Measurements from ENCODE around the gene SIGLEC1.

SIGLEC1 gene

DNA sequence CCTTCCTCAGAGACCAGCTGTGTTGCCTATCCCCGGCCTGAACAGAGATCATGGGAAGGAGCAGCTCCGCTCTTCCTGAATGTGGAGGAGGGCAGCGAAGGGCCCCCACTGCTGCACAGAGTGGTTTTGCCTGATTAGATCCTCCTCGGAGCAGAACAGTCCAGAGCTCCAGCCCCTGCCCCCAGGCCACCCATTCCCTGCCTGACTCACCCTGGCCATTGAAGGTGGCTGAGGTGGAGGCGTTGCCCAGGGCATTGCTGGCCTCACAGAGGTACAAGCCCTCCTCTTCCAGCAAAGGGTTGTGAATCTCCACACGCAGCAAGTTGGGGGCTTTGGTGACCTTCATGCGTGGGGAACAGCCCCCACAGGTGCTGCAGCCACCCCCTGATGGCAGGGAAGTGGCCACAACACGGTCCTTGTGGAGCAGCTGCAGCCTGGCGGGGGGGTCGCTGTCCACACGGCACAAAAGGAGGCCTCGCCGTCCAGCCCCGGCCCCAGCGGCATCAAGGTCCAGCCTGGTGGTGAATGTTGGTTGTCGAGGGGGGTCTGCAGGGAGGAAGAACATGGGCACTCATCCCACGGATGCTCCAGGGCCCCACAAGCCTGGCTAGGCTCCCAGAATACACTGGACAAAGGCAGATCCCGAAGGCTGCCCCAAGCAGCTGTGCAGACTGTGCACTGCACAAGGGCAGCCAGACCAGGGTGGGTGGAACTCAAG lies 14.7 kb downstream of the SIGLEC1 start:
- no peak for DNase-seq

DNA sequence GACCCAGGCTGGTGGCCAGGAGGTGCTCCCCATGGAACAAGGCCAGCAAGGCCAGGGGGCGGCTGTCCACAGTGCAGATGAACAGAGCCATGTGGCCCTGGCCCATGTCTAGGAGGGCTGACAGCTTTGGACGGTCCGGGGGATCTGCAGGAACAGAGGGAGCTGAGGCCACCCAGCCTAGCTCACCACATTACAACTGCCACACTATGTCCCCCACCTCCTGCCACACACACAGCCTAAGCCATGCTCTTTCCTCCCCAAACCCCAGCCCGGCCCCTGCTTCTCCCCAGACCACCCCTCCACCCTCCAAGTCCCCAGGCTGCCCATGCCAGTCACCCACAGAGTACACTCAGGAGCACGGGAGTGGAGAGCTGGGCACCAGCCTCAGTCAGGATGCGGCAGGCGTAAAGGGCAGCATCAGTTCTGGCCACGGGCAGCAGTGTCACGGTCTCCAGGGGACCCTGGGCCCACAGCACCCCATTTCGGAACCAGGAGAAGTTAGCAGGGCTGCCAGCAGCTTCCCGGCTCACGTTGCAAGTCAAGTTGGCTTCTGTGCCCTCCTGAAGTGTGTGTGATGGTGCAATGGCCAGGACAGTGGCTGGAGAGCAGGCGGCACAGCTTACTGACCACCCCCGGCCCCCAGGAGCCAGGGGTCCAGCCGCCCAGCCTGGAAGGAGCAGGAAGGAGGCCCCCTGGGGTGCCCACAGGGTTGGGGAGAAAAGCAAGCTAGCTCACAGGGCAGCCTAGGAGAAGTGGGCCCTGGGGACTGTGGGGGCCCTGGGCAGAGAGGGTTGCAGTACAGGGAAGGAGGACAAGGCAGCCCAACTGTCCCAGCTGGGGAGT lies 15.4 kb downstream of the SIGLEC1 start:
- no peak for DNase-seq

DNA sequence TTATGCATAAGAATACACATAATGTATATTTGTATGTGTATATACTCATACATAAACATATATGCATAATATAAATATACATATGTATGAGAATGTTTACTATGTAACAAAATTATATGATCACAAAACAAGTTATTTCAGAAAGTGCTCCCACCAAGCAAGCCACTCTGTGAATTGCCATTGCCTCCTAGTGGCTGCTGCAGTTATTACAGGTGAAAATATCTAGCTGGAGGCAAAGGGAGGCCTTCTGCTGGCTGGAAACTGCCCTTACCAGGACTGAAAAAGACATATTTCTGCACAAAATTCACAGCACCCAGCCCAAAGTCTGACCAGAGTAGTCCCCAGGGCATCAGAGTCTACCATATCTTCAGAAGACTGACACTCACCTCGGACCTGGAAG lies 16.2 kb downstream of the SIGLEC1 start:
- DNase-seq, result no peak

DNA sequence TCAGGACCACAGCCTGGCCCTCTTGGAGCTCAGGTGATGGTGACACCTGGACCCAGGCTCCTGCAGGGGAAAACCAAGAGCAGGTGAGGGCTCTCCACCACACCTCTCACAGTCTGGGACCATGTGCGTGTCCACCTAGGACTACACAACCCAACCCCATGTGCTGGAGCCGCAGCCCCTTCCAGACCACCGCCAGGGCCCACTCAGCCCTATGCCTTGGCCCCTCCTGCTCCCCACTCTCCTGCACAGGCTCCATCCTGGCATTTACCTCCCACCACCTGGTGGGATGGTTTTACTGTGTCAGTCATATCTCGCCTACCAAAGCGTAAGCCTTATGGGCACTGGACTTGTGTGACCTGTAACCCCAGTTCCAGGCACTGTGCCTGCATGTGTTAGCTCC lies 17.5 kb downstream of the SIGLEC1 start:
- DNase-seq, result no peak

DNA sequence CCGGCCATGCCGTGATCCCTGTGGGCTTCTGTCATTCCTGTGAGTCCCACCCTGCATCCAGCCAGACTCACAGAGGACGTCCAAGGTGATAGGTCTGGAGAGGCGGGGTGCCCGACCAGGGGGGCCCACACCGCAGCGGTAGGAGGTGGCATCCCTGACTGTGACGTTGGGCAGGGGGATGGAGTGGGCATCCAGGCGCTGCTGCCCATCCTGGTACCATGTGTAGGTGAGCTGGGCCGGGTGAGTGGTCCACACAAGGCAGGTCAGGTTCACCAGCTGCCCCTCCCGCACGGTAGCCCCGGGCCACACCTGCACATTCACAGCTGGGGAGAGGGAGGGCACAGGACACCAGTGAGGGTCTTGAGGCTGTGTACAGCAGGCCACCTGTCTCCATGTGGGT lies 19.0 kb downstream of the SIGLEC1 start:
- no peak for DNase-seq

DNA sequence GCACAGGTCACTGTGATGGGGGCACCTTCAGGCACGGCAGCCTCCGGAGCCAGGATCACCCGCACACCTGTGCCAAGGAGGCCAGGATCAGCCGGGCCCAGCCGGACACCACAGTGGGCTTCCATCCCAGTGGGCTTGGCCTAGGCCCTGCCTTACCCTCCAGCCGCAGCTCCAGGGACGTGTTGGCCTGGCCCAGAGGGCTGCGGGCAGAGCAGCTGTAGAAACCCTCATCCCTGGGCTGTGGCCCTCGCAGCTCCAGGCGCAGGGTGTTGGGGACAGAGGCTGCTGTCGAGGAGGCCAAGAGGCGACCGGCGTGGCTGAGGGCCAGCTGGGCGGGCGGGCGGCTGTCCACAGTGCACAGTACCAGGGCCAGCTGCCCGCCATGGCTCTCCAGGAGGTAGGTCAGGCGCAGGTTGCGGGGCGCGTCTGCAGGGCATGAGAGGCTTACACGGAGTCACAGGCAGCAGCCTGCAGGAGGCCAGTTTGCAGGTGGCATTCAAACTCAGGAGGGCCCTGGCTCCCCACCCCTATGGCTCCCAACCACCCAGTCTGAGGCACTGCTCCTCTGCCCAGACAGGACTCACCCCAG lies 19.6 kb downstream of the SIGLEC1 start:
- no peak for DNase-seq

DNA sequence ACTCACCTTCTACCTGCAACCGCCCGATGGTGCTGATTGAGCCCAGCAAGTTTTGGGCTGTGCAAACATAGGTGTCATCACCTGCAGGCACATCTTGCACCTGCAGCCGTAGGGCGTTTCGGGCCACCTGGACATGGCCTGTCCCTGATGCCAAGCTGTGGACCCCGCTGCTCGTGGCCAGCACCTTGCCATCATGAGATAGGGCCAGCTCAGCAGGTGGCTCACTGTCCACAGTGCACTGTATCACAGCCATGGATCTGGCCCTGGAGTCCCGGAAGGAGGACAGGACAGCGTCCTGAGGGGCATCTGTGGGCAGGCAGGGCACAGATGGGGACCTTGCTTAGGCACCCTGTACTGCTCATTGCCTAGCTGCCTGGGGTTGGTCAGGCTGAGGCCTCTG lies 20.5 kb downstream of the SIGLEC1 start:
- no peak for DNase-seq

DNA sequence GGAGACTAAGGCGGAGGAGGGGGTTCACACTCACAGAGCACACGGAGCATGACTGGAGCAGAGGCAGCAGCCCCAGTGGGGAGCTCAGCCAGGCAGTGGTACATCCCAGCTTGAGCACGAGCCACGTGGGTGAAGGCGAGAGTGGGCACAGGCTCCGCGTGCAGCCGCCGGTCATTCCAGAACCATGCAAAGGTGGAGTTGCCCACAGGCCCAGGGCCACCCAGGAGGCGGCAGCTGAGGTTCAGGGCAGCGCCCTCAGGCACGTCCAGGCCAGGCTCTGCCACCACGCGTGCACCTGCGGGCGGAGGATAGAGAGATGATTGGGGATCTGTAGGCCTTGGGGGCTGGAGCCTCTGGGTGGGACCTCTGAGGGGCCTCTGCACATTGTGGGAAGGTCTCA lies 21.1 kb downstream of the SIGLEC1 start:
- DNase-seq, result no peak

DNA sequence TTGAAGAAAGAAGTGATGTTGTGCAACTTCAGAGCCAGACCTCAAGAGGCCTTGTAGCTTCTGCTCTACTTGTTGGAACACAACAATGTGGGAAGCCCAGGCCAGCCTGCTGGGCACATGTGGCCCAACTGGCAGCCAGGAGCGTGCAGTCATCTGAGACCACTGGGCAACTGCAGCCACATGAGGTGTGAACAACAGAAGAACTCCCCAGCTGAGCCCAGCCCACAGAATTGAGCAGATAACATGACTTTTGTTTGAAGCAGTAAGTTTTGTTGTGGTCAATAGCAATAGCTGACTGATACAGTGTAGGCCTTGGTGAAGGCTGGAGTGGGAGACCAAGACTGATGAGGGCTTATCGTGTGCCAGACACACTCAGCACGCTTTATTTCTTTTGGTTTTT lies 22.0 kb downstream of the SIGLEC1 start:
- DNase-seq, result no peak

DNA sequence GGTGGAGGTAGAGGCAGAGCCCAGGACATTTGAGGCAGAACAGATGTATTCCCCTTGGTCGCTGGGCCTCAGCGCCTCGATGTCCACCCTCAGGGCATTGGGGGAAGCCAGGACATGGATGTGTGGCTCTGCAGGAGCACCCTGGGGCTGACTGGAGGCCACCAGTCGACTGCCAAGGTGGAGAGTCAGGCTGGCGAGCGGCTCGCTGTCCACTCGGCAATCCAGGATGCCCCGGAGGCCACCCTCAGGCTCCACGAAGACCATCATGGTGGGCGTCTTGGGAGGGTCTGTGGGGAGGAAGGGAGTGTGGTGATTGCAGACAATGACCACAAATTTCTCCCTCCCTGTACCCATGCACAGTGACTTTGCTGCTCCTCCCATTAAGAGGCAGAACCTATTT lies 22.4 kb downstream of the SIGLEC1 start:
- DNase-seq, result no peak

DNA sequence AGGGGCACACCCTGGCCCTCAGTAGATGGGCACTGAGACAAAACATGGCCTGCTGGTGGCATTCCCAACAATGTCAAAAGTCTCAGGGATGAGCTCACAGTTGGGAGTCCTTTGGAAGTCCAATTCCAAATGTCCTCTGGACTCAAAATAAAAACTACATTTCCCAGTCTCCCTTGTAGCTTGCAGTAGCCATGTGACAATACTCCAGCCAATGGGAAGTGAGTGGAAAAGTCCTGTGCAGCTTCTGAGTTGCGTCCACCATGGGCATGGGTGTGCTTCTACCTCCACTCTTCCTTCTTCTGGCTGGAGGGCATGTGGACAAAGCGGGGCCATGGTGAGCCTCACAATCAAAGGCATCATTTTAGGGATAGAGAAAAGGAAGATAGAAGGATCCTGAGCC lies 24.7 kb downstream of the SIGLEC1 start:
- no peak for DNase-seq

DNA sequence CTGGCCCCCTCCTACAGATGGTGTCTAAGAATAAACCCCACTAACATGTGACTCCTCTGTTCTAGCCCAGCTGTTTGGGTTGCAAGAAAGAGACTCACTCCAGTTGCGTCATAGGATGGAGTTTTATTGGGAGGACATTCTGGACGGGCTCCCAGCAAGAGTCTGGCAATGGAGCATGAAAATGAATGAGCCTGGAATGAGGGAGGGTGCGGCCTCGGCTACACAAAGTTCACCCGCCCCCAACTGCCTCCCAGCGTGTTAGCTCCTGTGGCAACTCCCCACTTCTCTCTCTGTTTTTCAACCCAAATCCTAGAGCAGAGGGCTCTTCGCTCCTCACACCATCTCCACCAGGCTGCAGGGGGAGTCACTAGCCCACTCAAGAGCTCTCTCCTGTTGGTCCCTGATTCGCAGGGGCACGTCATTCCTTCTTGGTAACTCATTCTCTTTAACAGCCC lies 25.5 kb downstream of the SIGLEC1 start:
- DNase-seq, result no peak

DNA sequence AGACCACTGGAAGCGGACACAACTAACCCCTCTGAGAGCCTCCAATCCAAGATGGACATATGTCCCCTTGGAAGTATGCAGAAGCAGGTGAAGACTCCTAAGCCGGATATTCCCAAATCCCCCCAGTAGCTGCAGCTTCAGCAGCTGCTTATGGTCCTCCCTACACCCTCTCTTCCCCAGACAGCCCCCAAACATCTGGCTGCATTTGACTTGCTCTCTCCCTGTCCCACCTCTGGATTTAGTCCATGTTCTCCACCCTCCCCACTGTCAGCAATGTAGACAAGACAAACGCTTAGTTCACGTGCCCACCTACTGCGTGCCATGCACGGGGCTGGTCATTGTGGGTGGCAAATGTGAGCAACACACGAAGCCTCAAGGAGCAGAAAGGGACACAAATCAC lies 26.0 kb downstream of the SIGLEC1 start:
- DNase-seq, result no peak

DNA sequence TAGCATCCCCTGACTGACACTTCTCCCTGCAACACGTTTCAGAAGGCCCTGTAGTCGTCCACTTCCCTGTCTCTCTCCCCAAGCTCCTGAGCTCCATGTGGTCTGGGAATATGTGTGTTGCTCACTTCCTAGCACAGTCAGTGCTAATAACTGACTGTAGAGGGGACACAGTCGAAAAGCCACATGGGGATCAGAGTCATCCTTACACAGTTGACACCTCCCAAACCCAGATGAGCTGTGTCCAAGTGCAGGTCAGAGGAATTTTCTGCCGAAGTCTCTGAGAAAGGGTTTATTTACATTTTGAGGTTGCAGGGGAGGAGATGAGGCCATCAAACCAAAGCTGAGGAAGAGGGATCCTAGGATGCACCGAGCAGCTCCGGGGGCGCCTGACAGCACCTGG lies 27.1 kb downstream of the SIGLEC1 start:
- no peak for DNase-seq

DNA sequence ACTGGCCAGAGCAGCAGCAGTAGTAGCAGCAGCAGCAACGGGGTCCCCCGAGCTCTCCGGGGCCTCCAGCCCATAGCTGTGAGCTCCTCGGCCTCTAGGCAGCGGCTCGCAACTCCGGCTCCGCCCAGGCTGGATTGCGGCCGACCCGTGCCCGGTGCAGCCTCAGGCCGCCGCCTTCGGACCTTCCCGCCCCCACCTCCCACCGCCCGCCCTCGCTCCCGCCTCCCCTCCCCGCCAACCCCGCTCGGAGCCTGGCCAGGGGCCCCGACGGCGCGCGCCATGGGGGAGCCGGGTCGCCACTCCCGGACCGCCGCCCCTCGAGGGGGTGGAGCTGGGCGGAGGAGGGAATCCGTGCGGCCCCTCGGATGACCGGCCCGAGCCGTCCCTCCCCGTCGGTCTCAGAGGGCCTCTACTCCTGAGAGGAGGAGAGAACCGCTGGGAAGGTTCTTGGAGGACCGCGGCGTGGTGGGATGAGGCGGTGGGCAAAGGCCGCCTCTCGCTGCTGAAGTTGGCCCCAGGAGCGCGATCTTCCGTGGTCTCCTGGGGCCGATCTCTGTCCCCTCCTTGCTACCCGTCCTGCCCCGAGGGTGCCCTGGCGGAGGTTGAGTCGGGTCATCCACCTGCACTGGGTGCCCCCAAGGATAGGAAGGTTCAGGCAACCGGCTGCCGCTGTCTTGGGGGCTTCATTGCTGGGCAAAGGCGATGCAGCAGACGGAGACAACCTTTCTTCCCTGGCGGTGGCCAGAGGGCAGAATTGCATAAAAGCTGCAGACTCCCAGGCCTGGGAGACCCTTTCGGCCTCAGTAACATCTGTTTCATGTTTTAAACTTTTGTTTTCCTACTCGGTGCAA lies 30.2 kb downstream of the SIGLEC1 start, which contains the start of gene ADAM33:
ADAM33 (minus strand) TSS at position 80 of the 851 bp plus-strand sequence; CDS start at position 74, 6 bp downstream.
- no peak for DNase-seq

DNA sequence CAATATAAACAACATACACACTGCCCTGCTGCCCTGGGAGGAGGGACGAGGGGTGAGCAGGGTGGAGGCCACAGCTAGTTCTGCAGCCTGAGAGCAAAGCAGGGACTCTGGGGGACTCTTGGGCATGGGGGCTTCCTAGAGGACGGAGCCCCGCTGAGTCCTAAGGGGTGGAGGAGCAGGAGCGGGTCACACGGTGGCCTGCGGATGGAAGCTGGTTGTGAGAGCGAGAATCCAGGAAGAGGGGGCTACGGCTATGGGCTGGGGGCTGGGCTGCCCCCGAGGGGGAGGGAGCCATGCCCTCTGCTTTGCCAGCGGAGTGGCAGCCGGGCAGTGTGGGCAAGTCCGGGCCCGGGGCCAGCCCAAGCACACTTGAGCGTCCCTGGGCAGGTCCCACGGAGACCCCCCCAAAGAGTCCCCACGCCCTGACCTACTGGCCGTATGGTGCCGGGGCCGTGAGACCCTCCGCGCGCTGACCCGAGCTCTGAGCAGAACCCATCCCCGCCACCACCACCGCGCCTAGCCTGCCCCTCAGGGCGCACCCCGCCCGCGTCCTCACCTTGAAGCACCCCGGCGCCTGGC lies 31.0 kb downstream of the SIGLEC1 start:
- no peak for DNase-seq

DNA sequence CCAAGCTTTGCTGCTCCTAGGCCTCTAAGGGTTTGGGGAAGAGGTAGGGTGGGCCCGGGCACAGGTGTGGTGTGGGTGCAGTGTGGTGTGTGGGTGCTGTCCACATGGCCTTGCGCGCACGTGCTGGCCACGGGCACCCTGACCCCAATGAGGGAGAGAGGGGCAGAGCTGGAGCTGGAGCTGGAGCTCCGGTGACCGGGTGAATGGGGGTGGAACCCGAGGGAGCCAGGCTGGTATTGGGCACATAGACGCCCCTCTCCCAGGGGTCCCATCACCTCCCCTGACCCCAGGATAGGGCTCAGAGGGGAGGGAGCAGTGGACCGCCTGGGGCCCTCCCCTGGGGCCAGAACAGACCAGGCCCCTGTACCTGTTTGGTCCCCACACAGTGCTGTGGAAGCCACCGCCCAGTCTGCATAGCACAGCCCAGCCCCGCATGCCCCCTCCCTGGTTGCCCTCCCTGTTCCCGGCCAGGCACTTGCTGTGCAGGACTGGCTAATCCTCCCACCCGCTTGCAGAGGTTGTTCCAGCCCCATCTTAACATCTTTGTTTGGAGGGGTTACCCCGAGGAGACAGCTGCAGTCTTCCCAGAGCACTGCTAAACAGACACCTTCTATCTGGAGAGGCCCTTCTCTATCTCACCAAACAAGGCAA lies 31.6 kb downstream of the SIGLEC1 start:
- DNase-seq, result no peak

DNA sequence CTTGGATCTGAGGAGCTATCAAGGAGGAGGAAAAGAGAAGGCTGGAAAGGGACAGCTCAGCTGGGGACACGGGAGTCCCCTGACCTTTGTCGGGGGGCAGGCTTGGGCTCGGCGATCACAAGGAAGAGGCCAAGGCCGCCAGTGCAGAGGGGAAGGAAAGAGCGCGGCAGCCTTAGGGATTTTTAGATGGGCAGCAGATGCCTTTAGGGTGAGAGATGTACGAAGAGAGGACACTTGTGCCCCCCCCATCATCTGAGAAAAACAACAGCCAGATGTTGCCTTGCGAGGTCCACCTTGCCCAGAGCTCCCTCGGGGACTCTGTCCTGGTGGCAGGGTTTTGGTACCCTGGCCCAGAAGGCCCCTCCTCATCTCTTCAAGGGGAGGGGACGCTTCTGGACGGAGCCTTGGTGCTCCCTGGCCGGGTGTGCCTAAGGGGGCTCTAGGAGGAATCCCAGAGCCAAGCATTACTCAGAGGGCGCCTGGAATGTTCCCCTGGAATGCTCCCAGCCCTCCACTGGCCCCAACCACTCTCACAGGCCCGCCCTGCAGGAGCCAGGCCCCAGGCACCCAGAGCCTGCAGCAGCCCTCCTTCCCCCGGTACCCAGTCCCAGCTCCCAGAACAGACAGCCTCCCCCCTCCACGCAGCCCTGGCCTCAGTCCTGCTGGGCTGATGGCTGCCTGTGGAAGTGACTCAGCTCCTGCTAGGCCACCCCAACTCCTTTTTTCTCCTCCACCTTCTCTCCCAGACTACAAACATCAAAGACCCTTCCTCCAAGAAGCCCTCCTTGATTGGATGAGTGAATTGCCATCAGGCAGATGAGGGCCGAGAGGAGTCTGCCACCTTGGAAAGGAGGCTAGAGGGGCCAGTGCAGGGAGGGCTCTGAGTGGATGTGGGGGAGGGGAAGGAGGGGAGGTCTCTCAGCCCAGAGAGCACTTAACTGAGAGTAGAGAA lies 32.4 kb downstream of the SIGLEC1 start:
- no peak for DNase-seq

DNA sequence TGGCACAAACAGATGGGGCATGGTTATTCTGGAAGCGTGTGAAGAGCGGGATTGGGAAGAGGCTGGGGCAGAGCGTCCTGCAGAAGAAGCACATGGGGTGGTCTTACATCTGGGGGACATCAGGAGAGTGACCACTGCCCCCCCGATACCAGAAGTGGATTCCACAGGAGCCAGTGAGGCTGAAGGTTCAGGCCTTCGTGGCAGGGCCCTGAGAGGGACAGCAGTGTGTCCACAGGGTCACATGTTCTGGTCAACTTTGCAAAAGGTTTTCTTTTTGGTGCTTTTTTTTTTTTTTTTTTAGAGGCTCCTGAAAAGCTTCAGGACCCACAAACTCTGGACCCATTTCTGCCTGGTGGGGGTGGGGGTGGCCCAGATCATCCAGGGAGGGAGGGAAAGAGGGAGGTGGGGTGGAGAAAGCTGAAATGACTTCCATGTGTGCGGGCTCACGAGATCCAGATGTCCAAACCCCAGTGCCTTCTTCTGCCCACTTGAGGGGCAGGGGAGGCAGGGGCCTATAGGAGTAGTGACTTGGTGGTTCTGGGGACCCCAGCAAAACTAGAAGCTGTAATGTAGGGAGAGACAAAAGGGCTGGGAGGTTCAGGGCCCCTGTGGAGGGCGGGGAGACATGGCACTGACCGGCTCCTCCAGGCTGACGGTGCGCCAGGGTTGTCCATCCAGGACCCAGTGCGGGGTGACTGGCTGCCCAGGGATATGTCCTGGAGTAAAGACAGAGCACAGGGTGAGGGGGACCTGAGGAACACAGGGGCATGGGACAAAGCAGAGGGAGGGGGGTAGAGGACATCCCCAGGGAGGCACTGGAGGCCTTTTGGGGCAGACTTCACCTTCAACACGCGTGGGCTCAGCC lies 33.3 kb downstream of the SIGLEC1 start:
- no peak for DNase-seq

DNA sequence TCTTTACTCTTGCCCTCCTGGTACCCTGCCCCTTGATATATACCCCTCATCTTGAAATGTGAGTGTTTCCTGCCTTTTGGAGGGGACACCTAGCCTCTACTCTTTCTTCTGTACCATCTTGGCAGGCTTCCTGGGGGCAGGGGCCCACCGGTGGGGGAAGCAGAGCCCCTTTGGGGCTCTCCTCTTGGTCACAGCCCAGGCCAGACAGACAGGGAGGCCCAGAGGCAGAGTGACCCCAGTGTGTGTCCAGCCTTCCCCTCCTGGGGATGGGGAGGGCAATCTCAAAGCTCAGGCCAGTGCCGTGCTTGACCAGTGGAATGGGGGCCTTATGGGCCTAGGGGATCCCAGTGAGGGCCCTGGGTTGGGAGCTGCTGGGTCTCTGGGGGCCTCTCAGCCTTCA lies 34.2 kb downstream of the SIGLEC1 start:
- no peak for DNase-seq

Data from cortex of kidney (tissue), 1 donor.